SK-N-SH treated with all-trans-retinoic acid at 6 μM for 48 hours (cell line): Measurements from ENCODE around the gene TBXAS1.

Experiments
- ATAC-seq: fragments of 200-7000 bp; cut with Tn5 transposase; 3 replicates; pipeline ENCODE4 v1.9.1; 2020; ENCODE audit warnings: mild to moderate bottlenecking, moderate library complexity
- ARNTL ChIP-seq: fragments of 450-650 bp; formaldehyde crosslinking; IDR thresholded peaks from 2 replicates; pipeline ENCODE4 v1.5.0; 2020; ENCODE audit warnings: low read depth, mild to moderate bottlenecking, moderate library complexity, borderline replicate concordance
- BACH2 ChIP-seq: fragments of 250-450 bp; sonication (Bioruptor Pico); IDR thresholded peaks from 2 replicates; pipeline ENCODE4 v1.9.0; 2021; ENCODE audit warnings: mild to moderate bottlenecking, borderline replicate concordance
- CSDC2 ChIP-seq: fragments of 250-450 bp; sonication (Bioruptor Pico); IDR thresholded peaks from 2 replicates; pipeline ENCODE4 v1.5.0; 2020; ENCODE audit warnings: mild to moderate bottlenecking, moderate library complexity
- CSRNP3 ChIP-seq: fragments of 250-450 bp; sonication (Bioruptor Pico); IDR thresholded peaks from 2 replicates; pipeline ENCODE4 v1.5.1; 2021; ENCODE audit warnings: mild to moderate bottlenecking, moderate library complexity
- ESRRG ChIP-seq: fragments of 250-450 bp; sonication (Bioruptor Pico); IDR thresholded peaks from 2 replicates; pipeline ENCODE4 v1.6.1; 2021; ENCODE audit warnings: mild to moderate bottlenecking
- GLIS3 ChIP-seq: fragments of 250-450 bp; sonication (Bioruptor Pico); IDR thresholded peaks from 2 replicates; pipeline ENCODE4 v1.5.0; 2020; ENCODE audit warnings: mild to moderate bottlenecking, moderate library complexity
- ISL1 ChIP-seq: fragments of 250-450 bp; sonication (Bioruptor Pico); IDR thresholded peaks from 2 replicates; pipeline ENCODE4 v2.1.2; 2022; ENCODE audit warnings: mild to moderate bottlenecking, moderate library complexity
- OSR1 ChIP-seq: fragments of 250-450 bp; sonication (Bioruptor Pico); IDR thresholded peaks from 2 replicates; pipeline ENCODE4 v1.8.0; 2022; ENCODE audit warnings: moderate library complexity, mild to moderate bottlenecking, inconsistent platforms
- POU6F1 ChIP-seq: fragments of 250-450 bp; sonication (Bioruptor Pico); IDR thresholded peaks from 2 replicates; pipeline ENCODE4 v1.8.0; 2021; ENCODE audit warnings: low read depth, mild to moderate bottlenecking, moderate library complexity, borderline replicate concordance
- PPARA ChIP-seq: fragments of 250-450 bp; sonication (Bioruptor Pico); IDR thresholded peaks from 2 replicates; pipeline ENCODE4 v1.5.0; 2020; ENCODE audit warnings: mild to moderate bottlenecking, borderline replicate concordance
- RARB ChIP-seq: fragments of 250-450 bp; sonication (Bioruptor Pico); IDR thresholded peaks from 2 replicates; pipeline ENCODE4 v1.8.0; 2021; ENCODE audit warnings: mild to moderate bottlenecking, moderate library complexity
- SNAI2 ChIP-seq: fragments of 250-450 bp; sonication (Bioruptor Pico); IDR thresholded peaks from 2 replicates; pipeline ENCODE4 v1.5.0; 2020; ENCODE audit warnings: mild to moderate bottlenecking, moderate library complexity
- TCF4 ChIP-seq: fragments of 250-450 bp; sonication (Bioruptor Pico); IDR thresholded peaks from 2 replicates; pipeline ENCODE4 v1.8.0; 2021; ENCODE audit warnings: mild to moderate bottlenecking, moderate library complexity, borderline replicate concordance
- TOX ChIP-seq: fragments of 250-450 bp; sonication (Bioruptor Pico); IDR thresholded peaks from 2 replicates; pipeline ENCODE4 v1.8.0; 2021; ENCODE audit warnings: mild to moderate bottlenecking, moderate library complexity, borderline replicate concordance
- ZC3H10 ChIP-seq: fragments of 250-450 bp; sonication (Bioruptor Pico); IDR thresholded peaks from 2 replicates; pipeline ENCODE4 v1.5.1; 2021; ENCODE audit warnings: mild to moderate bottlenecking, moderate library complexity
- ZFP3 ChIP-seq: fragments of 250-450 bp; sonication (Bioruptor Pico); IDR thresholded peaks from 2 replicates; pipeline ENCODE4 v1.5.0; 2020; ENCODE audit warnings: mild to moderate bottlenecking, moderate library complexity
- ZFP30 ChIP-seq: fragments of 450-650 bp; formaldehyde crosslinking; IDR thresholded peaks from 2 replicates; pipeline ENCODE4 v1.5.0; 2022; ENCODE audit warnings: mild to moderate bottlenecking, moderate library complexity
- ZNF565 ChIP-seq: fragments of 450-650 bp; formaldehyde crosslinking; conservative IDR thresholded peaks from 2 replicates; pipeline ENCODE4 v1.5.0; 2020; ENCODE audit warnings: low read depth, mild to moderate bottlenecking, moderate library complexity
- ZNF8 ChIP-seq: fragments of 450-650 bp; formaldehyde crosslinking; IDR thresholded peaks from 2 replicates; pipeline ENCODE4 v1.5.0; 2020; ENCODE audit warnings: mild to moderate bottlenecking, moderate library complexity
- TF ChIP-seq, protein P1 (sequence below): fragments of 250-450 bp; sonication (Bioruptor Pico); IDR thresholded peaks from 2 replicates; pipeline ENCODE4 v1.8.0; 2020; ENCODE audit warnings: mild to moderate bottlenecking, moderate library complexity, borderline replicate concordance
- TF ChIP-seq, protein P2 (sequence below): fragments of 250-450 bp; sonication (Bioruptor Pico); IDR thresholded peaks from 2 replicates; pipeline ENCODE4 v1.5.0; 2020; ENCODE audit warnings: mild to moderate bottlenecking, moderate library complexity

TBXAS1 gene

DNA sequence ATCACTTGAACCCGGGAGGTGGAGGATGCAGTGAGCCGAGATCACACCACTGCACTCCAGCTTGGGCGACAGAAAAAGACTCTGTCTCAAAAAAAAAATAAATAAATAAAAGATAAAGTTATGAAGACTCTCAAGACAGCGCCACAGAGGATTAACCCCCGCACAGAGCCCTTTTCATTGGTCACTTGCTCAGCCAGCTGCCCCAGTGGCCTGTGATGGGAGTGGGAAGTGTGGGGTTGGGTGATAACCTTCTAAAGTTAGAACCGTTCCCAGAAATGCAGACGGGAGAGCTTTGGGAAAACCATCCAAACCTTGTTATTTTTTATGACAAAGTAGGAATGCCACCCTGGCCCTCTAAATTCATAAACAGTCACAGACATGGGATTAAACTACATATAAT lies 176.3 kb downstream of the TBXAS1 start:
- no peak for TF ChIP-seq ZC3H10 (CRISPR knock-in tag)
- TF ChIP-seq OSR1, result no peak
- no peak for TF ChIP-seq BACH2 (CRISPR knock-in tag)
- TF ChIP-seq ISL1 (CRISPR knock-in tag), result no peak
- TF ChIP-seq TCF4 (CRISPR knock-in tag), result no peak
- no peak for TF ChIP-seq ARNTL (CRISPR knock-in tag)
- TF ChIP-seq ZFP30, result no peak
- no peak for TF ChIP-seq SNAI2 (CRISPR knock-in tag)
- no peak for TF ChIP-seq GLIS3 (CRISPR knock-in tag)
- no peak for TF ChIP-seq CSRNP3 (CRISPR knock-in tag)
- TF ChIP-seq TOX (CRISPR knock-in tag), result no peak
- TF ChIP-seq, protein P1, sequence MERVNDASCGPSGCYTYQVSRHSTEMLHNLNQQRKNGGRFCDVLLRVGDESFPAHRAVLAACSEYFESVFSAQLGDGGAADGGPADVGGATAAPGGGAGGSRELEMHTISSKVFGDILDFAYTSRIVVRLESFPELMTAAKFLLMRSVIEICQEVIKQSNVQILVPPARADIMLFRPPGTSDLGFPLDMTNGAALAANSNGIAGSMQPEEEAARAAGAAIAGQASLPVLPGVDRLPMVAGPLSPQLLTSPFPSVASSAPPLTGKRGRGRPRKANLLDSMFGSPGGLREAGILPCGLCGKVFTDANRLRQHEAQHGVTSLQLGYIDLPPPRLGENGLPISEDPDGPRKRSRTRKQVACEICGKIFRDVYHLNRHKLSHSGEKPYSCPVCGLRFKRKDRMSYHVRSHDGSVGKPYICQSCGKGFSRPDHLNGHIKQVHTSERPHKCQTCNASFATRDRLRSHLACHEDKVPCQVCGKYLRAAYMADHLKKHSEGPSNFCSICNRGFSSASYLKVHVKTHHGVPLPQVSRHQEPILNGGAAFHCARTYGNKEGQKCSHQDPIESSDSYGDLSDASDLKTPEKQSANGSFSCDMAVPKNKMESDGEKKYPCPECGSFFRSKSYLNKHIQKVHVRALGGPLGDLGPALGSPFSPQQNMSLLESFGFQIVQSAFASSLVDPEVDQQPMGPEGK, result no peak
- no peak for TF ChIP-seq CSDC2 (CRISPR knock-in tag)
- TF ChIP-seq ZNF8 (CRISPR knock-in tag), result no peak
- TF ChIP-seq POU6F1, result no peak
- no peak for TF ChIP-seq ZFP3 (CRISPR knock-in tag)
- TF ChIP-seq, protein P2, sequence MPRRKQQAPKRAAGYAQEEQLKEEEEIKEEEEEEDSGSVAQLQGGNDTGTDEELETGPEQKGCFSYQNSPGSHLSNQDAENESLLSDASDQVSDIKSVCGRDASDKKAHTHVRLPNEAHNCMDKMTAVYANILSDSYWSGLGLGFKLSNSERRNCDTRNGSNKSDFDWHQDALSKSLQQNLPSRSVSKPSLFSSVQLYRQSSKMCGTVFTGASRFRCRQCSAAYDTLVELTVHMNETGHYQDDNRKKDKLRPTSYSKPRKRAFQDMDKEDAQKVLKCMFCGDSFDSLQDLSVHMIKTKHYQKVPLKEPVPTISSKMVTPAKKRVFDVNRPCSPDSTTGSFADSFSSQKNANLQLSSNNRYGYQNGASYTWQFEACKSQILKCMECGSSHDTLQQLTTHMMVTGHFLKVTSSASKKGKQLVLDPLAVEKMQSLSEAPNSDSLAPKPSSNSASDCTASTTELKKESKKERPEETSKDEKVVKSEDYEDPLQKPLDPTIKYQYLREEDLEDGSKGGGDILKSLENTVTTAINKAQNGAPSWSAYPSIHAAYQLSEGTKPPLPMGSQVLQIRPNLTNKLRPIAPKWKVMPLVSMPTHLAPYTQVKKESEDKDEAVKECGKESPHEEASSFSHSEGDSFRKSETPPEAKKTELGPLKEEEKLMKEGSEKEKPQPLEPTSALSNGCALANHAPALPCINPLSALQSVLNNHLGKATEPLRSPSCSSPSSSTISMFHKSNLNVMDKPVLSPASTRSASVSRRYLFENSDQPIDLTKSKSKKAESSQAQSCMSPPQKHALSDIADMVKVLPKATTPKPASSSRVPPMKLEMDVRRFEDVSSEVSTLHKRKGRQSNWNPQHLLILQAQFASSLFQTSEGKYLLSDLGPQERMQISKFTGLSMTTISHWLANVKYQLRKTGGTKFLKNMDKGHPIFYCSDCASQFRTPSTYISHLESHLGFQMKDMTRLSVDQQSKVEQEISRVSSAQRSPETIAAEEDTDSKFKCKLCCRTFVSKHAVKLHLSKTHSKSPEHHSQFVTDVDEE (CRISPR knock-in tag), result no peak
- TF ChIP-seq, all 23 proteins: peak for 0
- no peak for ATAC-seq

DNA sequence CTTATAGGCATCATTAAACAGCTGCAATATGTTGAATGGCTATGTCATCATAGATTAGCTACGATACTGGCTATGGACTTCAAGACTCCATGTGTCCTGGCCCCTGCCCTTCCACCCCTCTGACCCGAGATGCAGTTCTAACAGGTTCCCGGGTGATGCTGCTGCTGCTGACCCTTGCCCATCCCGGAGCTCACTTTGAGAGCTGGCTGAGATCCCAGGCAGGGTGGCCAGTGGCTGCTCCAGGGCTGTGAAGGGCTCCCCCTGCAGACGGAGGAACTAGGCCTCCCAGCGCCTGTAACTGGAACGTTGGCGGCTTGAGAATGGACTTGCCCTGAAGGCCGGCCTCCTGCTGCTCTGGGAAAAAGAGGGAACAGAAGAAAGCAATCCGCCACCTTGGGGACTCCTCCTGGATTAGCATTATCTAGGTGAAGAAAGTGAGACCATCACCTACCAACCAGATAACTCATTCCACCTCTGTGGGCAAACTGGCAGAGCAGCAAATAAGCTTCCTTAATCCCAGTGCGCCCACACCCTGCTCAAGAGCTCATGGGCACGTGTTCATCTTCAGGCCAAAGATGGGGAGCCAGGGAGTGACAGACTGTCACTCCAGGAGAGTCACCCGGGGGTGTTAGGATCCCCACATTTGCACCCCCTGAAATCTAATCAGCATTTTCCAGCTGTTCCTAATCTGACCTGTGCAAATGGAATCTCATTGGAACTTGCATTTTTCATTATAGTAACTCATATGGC lies 176.9 kb downstream of the TBXAS1 start:
- no peak for TF ChIP-seq TOX (CRISPR knock-in tag)
- TF ChIP-seq RARB (CRISPR knock-in tag), result no peak
- no peak for TF ChIP-seq ZNF8 (CRISPR knock-in tag)
- TF ChIP-seq BACH2 (CRISPR knock-in tag), result no peak
- TF ChIP-seq ZNF565 (CRISPR knock-in tag), result no peak

DNA sequence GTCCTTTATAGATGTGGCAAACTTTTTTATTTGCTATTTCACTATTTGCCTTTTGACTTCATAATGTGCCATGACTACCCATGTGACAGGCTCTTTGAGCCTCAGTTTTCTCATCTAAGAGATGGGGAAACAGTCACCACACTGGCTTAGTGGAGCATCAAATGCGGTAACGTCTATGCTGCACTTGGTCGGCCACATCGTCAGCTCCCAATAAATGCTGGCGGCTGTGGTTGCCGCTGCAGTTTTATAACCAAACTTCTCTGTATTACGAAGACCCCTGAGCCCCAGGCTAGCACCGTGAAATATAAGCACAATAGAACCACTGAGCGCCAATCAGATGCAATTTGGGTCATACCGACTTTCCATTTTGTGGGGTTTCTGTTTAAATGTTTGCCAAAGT lies 177.5 kb downstream of the TBXAS1 start:
- no peak for TF ChIP-seq SNAI2 (CRISPR knock-in tag)
- no peak for TF ChIP-seq PPARA
- TF ChIP-seq, protein P1, result no peak
- TF ChIP-seq OSR1, result no peak
- no peak for TF ChIP-seq POU6F1
- no peak for TF ChIP-seq ESRRG
- TF ChIP-seq TCF4 (CRISPR knock-in tag), result no peak
- TF ChIP-seq, all 23 proteins: peak for 0
- no peak for ATAC-seq

More for the DNA sequence above, 176.9 kb downstream of the TBXAS1 start:
- ATAC-seq, result no peak
